ENCODE results near the gene ULBP1.
"Not testable (repeated sequence)": the region's sequence is repeated elsewhere in the genome, so short reads cannot be mapped to it uniquely, and the experiment has no call there.

Gene ULBP1

GRCh38 chr6:149921361-149921760 is 42.4 kb upstream of the ULBP1 start:
- no peak overlapping the region for H3K4me3 ChIP-seq (ENCODE audit: low read depth, low read length)
- TF ChIP-seq CTCF (conservative IDR thresholded peaks at IDR 0.05; ENCODE audit: low read depth, low read length), result no peak
- DNase-seq (ENCODE audit: low read depth), result no peak

- H3K4me3 ChIP-seq (ENCODE audit: low read depth, low read length); DNase-seq (ENCODE audit: low read depth): not testable (repeated sequence)
Measured at GRCh38 chr6:149922091-149922490, 41.7 kb upstream of the ULBP1 start.

GRCh38 chr6:149922642-149923326 is 41.0 kb upstream of the ULBP1 start, which contains the start of gene RAET1G:
Gene RAET1G (minus strand): TSS chr6:149923121. CDS start chr6:149923010, 111 bp downstream.
- DNase-seq (ENCODE audit: low read depth), result peak; percentile 97
- no peak for TF ChIP-seq CTCF (conservative IDR thresholded peaks at IDR 0.05; ENCODE audit: low read depth, low read length)
- H3K4me3 ChIP-seq (ENCODE audit: low read depth, low read length), result peak within 1 kb of the TSS; percentile 68

- peak overlapping the region; percentile 68 for H3K4me3 ChIP-seq (ENCODE audit: low read depth, low read length)
- no peak for TF ChIP-seq CTCF (conservative IDR thresholded peaks at IDR 0.05; ENCODE audit: low read depth, low read length)
- DNase-seq (ENCODE audit: low read depth), result no peak
Measured at GRCh38 chr6:149923327-149923986, 40.3 kb upstream of the ULBP1 start.

GRCh38 chr6:149924206-149924932 is 39.4 kb upstream of the ULBP1 start:
- DNase-seq (ENCODE audit: low read depth), result no peak

GRCh38 chr6:149924933-149925252 is 38.9 kb upstream of the ULBP1 start:
- no peak for DNase-seq (ENCODE audit: low read depth)
- H3K4me3 ChIP-seq (ENCODE audit: low read depth, low read length), result no peak overlapping the region
- TF ChIP-seq CTCF (conservative IDR thresholded peaks at IDR 0.05; ENCODE audit: low read depth, low read length), result no peak

More at GRCh38 chr6:149924206-149924932, 39.4 kb upstream of the ULBP1 start:
- H3K4me3 ChIP-seq (ENCODE audit: low read depth, low read length), result no peak overlapping the region
- no peak for TF ChIP-seq CTCF (conservative IDR thresholded peaks at IDR 0.05; ENCODE audit: low read depth, low read length)

GRCh38 chr6:149925253-149925973 is 38.3 kb upstream of the ULBP1 start:
- DNase-seq (ENCODE audit: low read depth), result peak; percentile 54
- peak overlapping the region; percentile 66 for H3K4me3 ChIP-seq (ENCODE audit: low read depth, low read length)
- TF ChIP-seq CTCF (conservative IDR thresholded peaks at IDR 0.05; ENCODE audit: low read depth, low read length), result no peak

Data from choroid plexus epithelial cell (primary cell).